GM19099 (cell line): ENCODE measurements around the gene C1QB.

ENCODE experiments used
- POLR2A ChIP-seq: IDR thresholded peaks from 3 replicates; pipeline ENCODE4 v1.6.1; 2011; ENCODE audit warnings: low read depth; ENCODE audit not compliant: insufficient read length; ENCODE audit errors: extremely low read depth

Gene C1QB, protein sequence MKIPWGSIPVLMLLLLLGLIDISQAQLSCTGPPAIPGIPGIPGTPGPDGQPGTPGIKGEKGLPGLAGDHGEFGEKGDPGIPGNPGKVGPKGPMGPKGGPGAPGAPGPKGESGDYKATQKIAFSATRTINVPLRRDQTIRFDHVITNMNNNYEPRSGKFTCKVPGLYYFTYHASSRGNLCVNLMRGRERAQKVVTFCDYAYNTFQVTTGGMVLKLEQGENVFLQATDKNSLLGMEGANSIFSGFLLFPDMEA

GRCh38 chr1:22652881-22653316 is at the start of gene C1QB:
C1QB (plus strand) TSS chr1:22653236; CDS start chr1:22659463, 6,227 bp downstream.
- TF ChIP-seq POLR2A: no peak

DNA sequence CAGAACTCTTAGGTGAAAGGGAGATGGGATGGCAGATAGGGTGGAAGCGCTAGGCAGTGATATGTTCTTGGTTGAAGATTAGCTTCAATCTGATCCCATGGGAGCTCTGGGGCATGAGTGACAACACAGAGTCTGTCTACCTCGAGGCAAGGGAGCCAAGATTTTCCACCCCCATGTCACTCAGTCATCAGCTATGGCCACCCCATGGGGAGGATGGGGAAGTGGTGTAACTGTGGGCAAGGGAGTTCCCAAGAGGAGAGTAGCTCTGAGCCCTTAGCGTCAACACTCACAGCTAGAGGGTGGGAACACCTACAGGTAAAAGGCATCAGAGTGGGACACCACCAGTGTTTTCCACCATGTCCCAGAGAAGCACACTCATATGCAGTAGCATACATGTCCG is 46.9 kb upstream of the C1QB start:
- no peak for TF ChIP-seq POLR2A

- no peak for TF ChIP-seq POLR2A
Observed at GRCh38 chr1:22607154-22607553, 45.9 kb upstream of the C1QB start.

DNA sequence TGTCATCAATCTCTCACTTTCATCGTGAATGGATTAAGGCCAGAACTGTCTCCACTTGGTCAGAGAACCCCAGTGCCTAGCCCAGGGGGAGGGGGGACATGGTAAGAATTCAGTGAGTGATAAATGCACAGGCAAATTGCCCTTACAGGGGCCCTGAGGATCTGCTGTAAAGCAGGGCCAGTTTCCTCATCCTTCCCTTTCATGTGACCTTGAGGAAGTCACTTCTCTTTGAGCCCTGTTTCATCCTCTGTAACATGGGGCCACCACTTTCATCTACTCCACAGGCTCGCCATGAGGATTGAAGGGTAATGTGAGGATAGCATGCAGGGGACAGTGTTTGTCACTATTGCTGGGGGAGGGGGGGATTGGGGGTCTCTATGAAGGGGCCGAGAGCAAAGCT is 44.7 kb upstream of the C1QB start:
- TF ChIP-seq POLR2A: no peak

GRCh38 chr1:22609291-22609690 is 43.7 kb upstream of the C1QB start:
- no peak for TF ChIP-seq POLR2A

DNA sequence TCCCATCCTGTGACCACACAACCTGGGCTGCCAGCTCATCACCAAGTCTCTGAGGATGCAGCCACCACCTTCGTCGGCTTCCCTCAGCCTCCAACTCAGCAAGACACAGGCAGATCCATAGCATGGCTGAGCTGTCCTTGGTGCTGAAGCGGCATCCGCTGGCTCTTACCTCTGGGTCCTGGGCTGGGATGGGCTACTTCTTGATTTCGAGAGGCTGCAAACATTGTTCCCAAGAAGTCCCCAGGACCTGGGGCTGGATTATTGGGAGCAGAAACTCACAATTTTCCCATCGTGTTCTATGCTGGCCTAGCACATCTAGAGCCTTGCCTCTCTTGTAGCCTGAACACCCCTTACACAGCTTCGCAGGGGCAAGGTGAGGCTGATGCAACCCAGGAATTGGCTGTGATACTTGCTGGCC is 41.5 kb upstream of the C1QB start:
- TF ChIP-seq POLR2A: no peak

- no peak for TF ChIP-seq POLR2A
Observed at GRCh38 chr1:22612671-22613571, 40.1 kb upstream of the C1QB start.

DNA sequence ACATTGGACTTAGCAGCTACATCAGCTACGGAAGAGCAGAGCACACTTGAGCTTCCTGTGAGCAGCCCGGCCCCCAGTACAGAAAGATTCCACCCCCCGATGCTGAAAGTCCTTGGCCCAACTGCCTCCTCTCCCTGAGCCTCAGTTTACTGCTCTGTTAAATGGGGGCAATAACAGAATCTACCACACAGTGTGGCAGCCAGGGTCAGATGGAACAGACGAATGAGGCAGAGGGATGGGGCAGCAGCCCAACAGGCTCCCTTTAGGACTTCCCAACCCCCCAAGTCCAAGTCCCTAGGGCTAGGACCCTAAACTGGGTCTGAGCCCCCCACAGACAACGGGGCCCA is 39.5 kb upstream of the C1QB start:
- TF ChIP-seq POLR2A: no peak

DNA sequence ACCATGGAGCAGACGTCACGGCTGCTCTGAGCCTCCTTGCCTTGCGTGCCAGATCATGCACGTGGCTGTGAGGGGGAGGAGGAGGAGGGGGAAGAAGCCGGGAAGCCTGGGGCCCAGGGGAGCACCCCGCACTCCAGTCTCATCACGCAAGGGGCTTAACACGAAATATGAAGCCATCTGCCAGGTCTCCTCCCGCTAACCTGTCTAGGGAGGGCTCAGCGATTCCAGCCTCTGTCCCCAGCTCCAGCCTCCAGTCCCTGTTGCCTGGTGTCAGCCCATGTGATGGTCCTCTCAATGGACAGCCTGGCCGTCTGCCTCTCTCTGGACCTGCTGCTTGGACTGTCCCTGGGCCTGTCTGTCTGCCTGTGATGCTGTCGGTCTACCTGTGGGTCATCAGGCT is 39.1 kb upstream of the C1QB start:
- no peak for TF ChIP-seq POLR2A

GRCh38 chr1:22615886-22616285 is 37.1 kb upstream of the C1QB start:
- TF ChIP-seq POLR2A: no peak

DNA sequence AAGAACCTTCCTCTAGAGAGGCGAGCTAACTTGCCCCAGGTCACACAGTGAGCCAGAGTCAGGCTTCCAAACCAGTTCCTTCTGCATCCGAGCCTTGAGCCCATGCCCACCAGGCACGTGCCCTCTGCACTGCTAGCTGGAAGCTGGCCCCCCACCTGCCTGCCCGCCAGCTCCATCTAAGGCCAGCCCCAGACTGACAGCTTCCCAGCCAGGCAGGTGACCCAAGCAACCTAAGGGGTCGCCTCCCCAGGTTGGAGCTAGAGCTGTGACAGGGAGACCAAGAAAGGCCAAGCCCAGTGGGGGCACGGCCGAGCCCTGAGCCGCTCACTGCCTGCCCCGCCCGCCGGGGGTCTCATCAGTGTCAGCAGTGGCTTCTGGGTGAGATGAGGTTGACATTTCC is 36.5 kb upstream of the C1QB start:
- no peak for TF ChIP-seq POLR2A

- TF ChIP-seq POLR2A: no peak
Observed at GRCh38 chr1:22618056-22618455, 35.0 kb upstream of the C1QB start.

DNA sequence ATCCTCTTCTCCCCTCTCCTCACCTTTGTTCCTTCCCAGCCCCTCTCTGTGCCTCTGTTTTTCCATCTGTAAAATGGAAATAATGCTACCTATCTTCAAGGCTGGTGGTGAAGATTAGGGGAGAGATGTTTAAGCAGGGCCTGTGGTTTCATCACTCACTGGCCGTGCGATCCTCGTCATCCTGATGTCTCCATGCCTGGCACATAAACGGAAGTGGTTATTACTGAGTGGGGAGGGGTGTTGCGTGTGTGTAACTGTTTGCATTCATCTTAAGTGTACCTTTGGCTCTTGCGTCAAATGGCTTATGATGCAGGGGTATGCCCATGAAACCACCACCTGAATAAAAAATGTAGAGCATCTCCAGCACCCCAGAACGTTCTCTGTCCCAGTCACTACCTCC is 33.8 kb upstream of the C1QB start:
- no peak for TF ChIP-seq POLR2A

DNA sequence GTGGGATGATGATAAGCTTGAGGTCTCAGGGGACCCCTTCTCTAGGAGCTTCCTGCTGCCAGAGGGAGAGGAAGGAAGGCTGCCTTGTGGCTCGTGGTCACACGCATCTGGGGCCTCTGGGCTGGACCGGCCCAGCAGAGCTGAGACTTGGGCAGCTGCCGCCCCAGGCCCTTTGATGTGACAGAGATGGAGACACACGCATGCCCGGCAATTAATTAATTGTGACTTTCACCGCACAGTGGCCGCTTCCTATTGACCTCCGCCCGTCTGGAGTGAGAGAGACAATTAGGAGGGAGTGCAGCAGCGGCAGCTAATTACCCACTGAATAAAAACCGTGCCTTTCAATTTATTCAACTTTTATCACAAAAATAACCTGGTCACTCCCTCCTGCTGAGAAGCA is 33.2 kb upstream of the C1QB start:
- no peak for TF ChIP-seq POLR2A

- no peak for TF ChIP-seq POLR2A
Observed at GRCh38 chr1:22621761-22622160, 31.3 kb upstream of the C1QB start.

- no peak for TF ChIP-seq POLR2A
Observed at GRCh38 chr1:22625262-22625925, 27.6 kb upstream of the C1QB start.
